ENCODE results near the gene GLTPD2. TPM values are rescaled to one million over a fixed set of nuclear protein-coding genes. Genes with fewer than 3 reads are reported as not detected.

The GLTPD2 gene
- total RNA-seq, 1 experiment from 2014 or later: not detected

- Histone ChIP-seq H3K27me3 (ENCODE audit: insufficient read depth, low read length) (no peaks in the 10 kb centered on the region), H3K4ac (ENCODE audit: low read depth, low read length) (no peak overlapping the region), H3K9ac (ENCODE audit: extremely low read depth, insufficient read length, low read length) (no peak overlapping the region), H2AK5ac (ENCODE audit: insufficient read length, low read length) (no peak overlapping the region), H2BK15ac (ENCODE audit: low read depth, low read length) (no peak overlapping the region), H4K5ac (ENCODE audit: insufficient read length, low read depth, low read length) (no peak overlapping the region), H3K79me1 (ENCODE audit: insufficient read depth, low read depth, low read length, poor library complexity, severe bottlenecking) (no peaks in the 10 kb centered on the region), H4K20me1 (ENCODE audit: control insufficient read depth, insufficient read depth, insufficient read length) (no peaks in the 10 kb centered on the region), H3T11ph (ENCODE audit: low read length) (no peak overlapping the region), H3K79me2 (ENCODE audit: insufficient read depth, low read length) (no peaks in the 10 kb centered on the region), H4K8ac (replicated peaks; ENCODE audit: insufficient read length, low read depth, low read length) (no peak overlapping the region), H3K56ac (ENCODE audit: insufficient read length, low read depth, low read length) (no peak overlapping the region), H2BK20ac (ENCODE audit: low read depth, low read length, poor library complexity, severe bottlenecking) (no peak overlapping the region), H2BK5ac (ENCODE audit: insufficient read length, low read length) (no peak overlapping the region), H4K91ac (ENCODE audit: insufficient read length, low read depth, low read length) (no peak overlapping the region), H3K23ac (ENCODE audit: insufficient read length, low read depth, low read length) (no peak overlapping the region), H3K18ac (ENCODE audit: insufficient read length, low read depth, low read length) (no peak overlapping the region), H3K4me2 (ENCODE audit: insufficient read depth, insufficient read length, low read length) (no peak overlapping the region), H2BK120ac (ENCODE audit: low read depth, low read length, poor library complexity, severe bottlenecking) (no peak overlapping the region), H3K9me3 (ENCODE audit: control insufficient read depth, low read depth, low read length) (no peaks in the 10 kb centered on the region), H2AFZ (ENCODE audit: low read length) (no peak overlapping the region), H3K23me2 (ENCODE audit: insufficient read length, low read depth, low read length, poor library complexity, severe bottlenecking) (no peaks in the 10 kb centered on the region), H2BK12ac (ENCODE audit: insufficient read length, low read depth, low read length) (no peak overlapping the region), H3K4me1 (ENCODE audit: insufficient read depth, low read length) (no peaks in the 10 kb centered on the region), H3K27ac (ENCODE audit: insufficient read length, low read depth, low read length) (no peak overlapping the region), H3K14ac (ENCODE audit: insufficient read depth, low read length) (no peak overlapping the region)
- Mint-ChIP-seq H3K4me3 (no peak overlapping the region), H3K27ac (no peak overlapping the region), H3K9me3 (no peaks in the 10 kb centered on the region), H3K4me1 (no peaks in the 10 kb centered on the region), H3K27me3 (ENCODE audit: low read depth) (peaks cover 8% of the 10 kb centered on the region), H3K36me3 (ENCODE audit: insufficient read depth in 1 of 3, low read depth in 3 of 3) (no peaks in the 10 kb centered on the region)
- TF ChIP-seq CTCF (conservative IDR thresholded peaks at IDR 0.05): no peak
- no CpG with 5 or more reads among the region's 9 CpGs for WGBS (ENCODE audit: extremely low coverage, insufficient read length, low lambda C conversion rate)
- no peak for DNase-seq
Measured at GRCh38 chr17:4766723-4767122, 22.0 kb upstream of the GLTPD2 start.
